ENCODE measurements around the gene POLDIP2.

Gene POLDIP2

DNA sequence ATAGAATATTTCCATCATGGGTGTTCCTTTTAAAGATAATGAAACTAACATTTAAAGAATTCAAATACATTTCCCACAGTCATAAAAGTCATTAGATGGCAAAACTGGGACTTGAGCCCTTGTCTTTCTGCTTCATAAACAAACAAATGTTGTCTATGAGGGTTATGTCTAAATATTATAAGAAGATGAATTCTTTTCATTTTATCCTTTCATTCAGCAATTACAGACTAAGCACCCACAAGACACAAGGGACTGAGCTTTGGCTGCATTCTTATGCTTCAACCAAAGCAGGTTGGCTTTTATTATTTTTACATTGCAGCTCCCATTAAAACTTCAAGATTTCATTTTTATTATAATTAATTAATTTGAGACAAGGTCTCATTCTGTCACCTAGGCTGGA is 29.1 kb upstream of the POLDIP2 start:
- TF ChIP-seq EZH2 (IDR thresholded peaks at IDR 0.05; ENCODE audit: borderline replicate concordance, low read depth, low read length, severe bottlenecking), result no peak
- TF ChIP-seq, protein P1, sequence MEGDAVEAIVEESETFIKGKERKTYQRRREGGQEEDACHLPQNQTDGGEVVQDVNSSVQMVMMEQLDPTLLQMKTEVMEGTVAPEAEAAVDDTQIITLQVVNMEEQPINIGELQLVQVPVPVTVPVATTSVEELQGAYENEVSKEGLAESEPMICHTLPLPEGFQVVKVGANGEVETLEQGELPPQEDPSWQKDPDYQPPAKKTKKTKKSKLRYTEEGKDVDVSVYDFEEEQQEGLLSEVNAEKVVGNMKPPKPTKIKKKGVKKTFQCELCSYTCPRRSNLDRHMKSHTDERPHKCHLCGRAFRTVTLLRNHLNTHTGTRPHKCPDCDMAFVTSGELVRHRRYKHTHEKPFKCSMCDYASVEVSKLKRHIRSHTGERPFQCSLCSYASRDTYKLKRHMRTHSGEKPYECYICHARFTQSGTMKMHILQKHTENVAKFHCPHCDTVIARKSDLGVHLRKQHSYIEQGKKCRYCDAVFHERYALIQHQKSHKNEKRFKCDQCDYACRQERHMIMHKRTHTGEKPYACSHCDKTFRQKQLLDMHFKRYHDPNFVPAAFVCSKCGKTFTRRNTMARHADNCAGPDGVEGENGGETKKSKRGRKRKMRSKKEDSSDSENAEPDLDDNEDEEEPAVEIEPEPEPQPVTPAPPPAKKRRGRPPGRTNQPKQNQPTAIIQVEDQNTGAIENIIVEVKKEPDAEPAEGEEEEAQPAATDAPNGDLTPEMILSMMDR (IDR thresholded peaks at IDR 0.05; ENCODE audit: borderline replicate concordance, extremely low read depth, low read length, poor library complexity, severe bottlenecking), result no peak
- DNase-seq (no peak), ATAC-seq (ENCODE audit: insufficient read depth, low read depth) (no peak)
- H3K36me3 ChIP-seq (ENCODE audit: insufficient read depth, low read length), result no peaks in the 10 kb centered on the region
- no peak overlapping the region for H2AFZ ChIP-seq (ENCODE audit: low read depth, low read length)
- peaks cover 21% of the 10 kb centered on the region for H3K4me1 ChIP-seq (ENCODE audit: insufficient read depth, low read length)
- H3K79me2 ChIP-seq (ENCODE audit: insufficient read depth, low read length), result no peaks in the 10 kb centered on the region
- H3K4me2 ChIP-seq (ENCODE audit: insufficient read depth, low read length), result no peak overlapping the region
- H4K20me1 ChIP-seq (ENCODE audit: insufficient read depth, low read length), result no peaks in the 10 kb centered on the region
- H3K9ac ChIP-seq (ENCODE audit: low read depth, low read length), result no peak overlapping the region
- H3K4me3 ChIP-seq (ENCODE audit: low read depth in 1 of 2, low read length in 2 of 2), result no peak overlapping the region
- H3K9me3 ChIP-seq (ENCODE audit: insufficient read depth, low read length, severe bottlenecking), result no peaks in the 10 kb centered on the region
- no peaks in the 10 kb centered on the region for H3K27me3 ChIP-seq (ENCODE audit: insufficient read depth, low read length, poor library complexity)
- H3K27ac ChIP-seq (ENCODE audit: low read length), result no peak overlapping the region

DNA sequence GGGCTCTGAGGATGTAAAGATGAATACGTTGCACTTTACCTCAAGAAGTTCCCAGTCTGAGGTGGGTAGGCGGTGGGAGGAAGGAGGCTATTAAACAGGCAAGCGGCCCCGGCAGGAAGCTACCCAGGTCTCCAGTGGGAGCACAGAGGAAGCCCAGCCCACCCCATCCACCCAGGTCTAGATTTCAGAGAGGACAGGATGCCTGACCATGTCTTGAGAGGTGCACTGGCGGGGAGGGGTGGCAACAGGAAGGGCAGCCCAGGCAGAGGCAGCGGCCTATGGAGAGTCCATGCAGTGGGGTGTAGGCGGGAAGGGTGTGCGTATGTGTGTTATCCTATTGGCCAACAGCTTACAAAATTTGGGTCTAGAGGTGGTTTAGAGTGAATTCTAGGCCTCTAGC is 28.1 kb upstream of the POLDIP2 start:
- TF ChIP-seq EZH2 (IDR thresholded peaks at IDR 0.05; ENCODE audit: borderline replicate concordance, low read depth, low read length, severe bottlenecking), result no peak
- TF ChIP-seq, protein P1 (IDR thresholded peaks at IDR 0.05; ENCODE audit: borderline replicate concordance, extremely low read depth, low read length, poor library complexity, severe bottlenecking), result no peak
- Histone ChIP-seq H4K20me1 (ENCODE audit: insufficient read depth, low read length) (no peaks in the 10 kb centered on the region), H3K9ac (ENCODE audit: low read depth, low read length) (no peak overlapping the region), H3K79me2 (ENCODE audit: insufficient read depth, low read length) (no peaks in the 10 kb centered on the region), H3K27me3 (ENCODE audit: insufficient read depth, low read length, poor library complexity) (no peaks in the 10 kb centered on the region), H3K36me3 (ENCODE audit: insufficient read depth, low read length) (no peaks in the 10 kb centered on the region), H3K9me3 (ENCODE audit: insufficient read depth, low read length, severe bottlenecking) (no peaks in the 10 kb centered on the region), H2AFZ (ENCODE audit: low read depth, low read length) (0 out of 2 replicates have a peak overlapping the region, but pooled peaks have one; percentile 89), H3K4me1 (ENCODE audit: insufficient read depth, low read length) (peaks cover 21% of the 10 kb centered on the region), H3K27ac (ENCODE audit: low read length) (no peak overlapping the region), H3K4me2 (ENCODE audit: insufficient read depth, low read length) (peak overlapping the region; percentile 79), H3K4me3 (ENCODE audit: low read depth in 1 of 2, low read length in 2 of 2) (peak overlapping the region in 1 of 2 experiments; percentile 85; a peak in 2 of 4 replicates)
- ATAC-seq (ENCODE audit: insufficient read depth, low read depth) (no peak), DNase-seq (no peak)

DNA sequence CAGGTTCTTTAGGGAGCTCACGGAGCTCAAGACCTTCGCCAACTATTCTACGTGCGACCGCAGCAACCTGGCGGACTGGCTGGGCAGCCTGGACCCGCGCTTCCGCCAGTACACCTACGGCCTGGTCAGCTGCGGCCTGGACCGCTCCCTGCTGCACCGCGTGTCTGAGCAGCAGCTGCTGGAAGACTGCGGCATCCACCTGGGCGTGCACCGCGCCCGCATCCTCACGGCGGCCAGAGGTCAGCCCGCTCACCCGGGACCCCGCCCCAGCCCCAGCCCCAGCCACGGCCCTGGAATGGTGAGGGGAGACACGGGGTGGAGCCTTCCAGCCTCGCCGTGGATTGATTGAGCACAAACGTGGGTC is 27.7 kb upstream of the POLDIP2 start:
- Histone ChIP-seq H3K4me3 (ENCODE audit: low read depth in 1 of 2, low read length in 2 of 2) (peak overlapping the region; percentile 33 to 85; a peak in 3 of 4 replicates), H4K20me1 (ENCODE audit: insufficient read depth, low read length) (no peaks in the 10 kb centered on the region)
- ATAC-seq (ENCODE audit: insufficient read depth, low read depth), result no peak

More for the DNA sequence above, 27.7 kb upstream of the POLDIP2 start:
- H3K4me2 ChIP-seq (ENCODE audit: insufficient read depth, low read length), result peak overlapping the region; percentile 79
- no peaks in the 10 kb centered on the region for H3K36me3 ChIP-seq (ENCODE audit: insufficient read depth, low read length)
- H2AFZ ChIP-seq (ENCODE audit: low read depth, low read length), result peak overlapping the region; percentile 89
- no peak for TF ChIP-seq EZH2 (IDR thresholded peaks at IDR 0.05; ENCODE audit: borderline replicate concordance, low read depth, low read length, severe bottlenecking)
- TF ChIP-seq, protein P1 (IDR thresholded peaks at IDR 0.05; ENCODE audit: borderline replicate concordance, extremely low read depth, low read length, poor library complexity, severe bottlenecking), result no peak
- no peaks in the 10 kb centered on the region for H3K79me2 ChIP-seq (ENCODE audit: insufficient read depth, low read length)
- no peak for DNase-seq
- H3K9ac ChIP-seq (ENCODE audit: low read depth, low read length), result peak overlapping the region; percentile 63
- H3K9me3 ChIP-seq (ENCODE audit: insufficient read depth, low read length, severe bottlenecking), result no peaks in the 10 kb centered on the region
- H3K27me3 ChIP-seq (ENCODE audit: insufficient read depth, low read length, poor library complexity), result no peaks in the 10 kb centered on the region
- H3K27ac ChIP-seq (ENCODE audit: low read length), result peak overlapping the region; percentile 73; the same call in 1 of the 2 replicates
- H3K4me1 ChIP-seq (ENCODE audit: insufficient read depth, low read length), result peaks cover 21% of the 10 kb centered on the region
